H1 (cell line): Measurements from ENCODE around the gene PPM1K.

Source experiments
- CTBP2 ChIP-seq: IDR thresholded peaks from 2 replicates; pipeline ENCODE4 v1.7.0; 2011; ENCODE audit warnings: borderline replicate concordance, mild to moderate bottlenecking, moderate library complexity, mixed read lengths, low read length; ENCODE audit not compliant: insufficient read depth, insufficient read length
- EGR1 ChIP-seq: IDR thresholded peaks from 2 replicates; pipeline ENCODE4 v1.6.1; 2011; ENCODE audit warnings: low read depth, low read length, borderline replicate concordance
- EZH2 ChIP-seq: fragments of 200-600 bp; sonication (generic); IDR thresholded peaks from 2 replicates; pipeline ENCODE4 v1.7.1; 2012; ENCODE audit warnings: low read depth, mild to moderate bottlenecking, moderate library complexity, low read length, inconsistent platforms; ENCODE audit not compliant: severe bottlenecking
- KDM4A ChIP-seq: IDR thresholded peaks from one replicate; pipeline ENCODE4 v1.7.1; 2012; ENCODE audit warnings: low read depth, mild to moderate bottlenecking, moderate library complexity, low read length, inconsistent platforms; ENCODE audit not compliant: severe bottlenecking
- NRF1 ChIP-seq: IDR thresholded peaks from 2 replicates; pipeline ENCODE4 v1.6.1; 2011; ENCODE audit warnings: mild to moderate bottlenecking, low read depth, low read length, improper control_type of control experiment
- RAD21 ChIP-seq, 2 experiments: IDR thresholded peaks in 1 of 2; conservative IDR thresholded peaks in 1 of 2; 2 replicates each; pipeline ENCODE4 v1.6.1; 2011; ENCODE audit warnings: low read depth in 2 of 2, low read length in 2 of 2, improper control_type of control experiment in 1 of 2, inconsistent platforms in 1 of 2, mild to moderate bottlenecking in 1 of 2, moderate library complexity in 1 of 2
- SP1 ChIP-seq: IDR thresholded peaks from 2 replicates; pipeline ENCODE4 v1.6.1; 2011; ENCODE audit warnings: low read depth, low read length
- TAF1 ChIP-seq: IDR thresholded peaks from 2 replicates; pipeline ENCODE4 v1.6.1; 2011; ENCODE audit warnings: mild to moderate bottlenecking, low read depth, low read length
- ZNF274 ChIP-seq: IDR thresholded peaks from 2 replicates; pipeline ENCODE4 v1.7.0; 2012; ENCODE audit warnings: low read length, borderline replicate concordance; ENCODE audit errors: extremely low read depth
- TF ChIP-seq, protein P1 (sequence below), 3 experiments: IDR thresholded peaks; 1 replicate in 2 of 3; 2 replicates in 1 of 3; pipeline versions ENCODE4 v1.5.1 to v1.6.1; 2011; ENCODE audit warnings: low read length in 3 of 3, mild to moderate bottlenecking in 3 of 3, inconsistent platforms in 2 of 3, low read depth in 1 of 3, moderate library complexity in 1 of 3; ENCODE audit not compliant: insufficient read depth in 1 of 3; ENCODE audit errors: control extremely low read depth in 1 of 3
- TF ChIP-seq, protein P2 (sequence below): IDR thresholded peaks from 2 replicates; pipeline ENCODE4 v1.6.1; 2012; ENCODE audit warnings: inconsistent platforms

DNA sequence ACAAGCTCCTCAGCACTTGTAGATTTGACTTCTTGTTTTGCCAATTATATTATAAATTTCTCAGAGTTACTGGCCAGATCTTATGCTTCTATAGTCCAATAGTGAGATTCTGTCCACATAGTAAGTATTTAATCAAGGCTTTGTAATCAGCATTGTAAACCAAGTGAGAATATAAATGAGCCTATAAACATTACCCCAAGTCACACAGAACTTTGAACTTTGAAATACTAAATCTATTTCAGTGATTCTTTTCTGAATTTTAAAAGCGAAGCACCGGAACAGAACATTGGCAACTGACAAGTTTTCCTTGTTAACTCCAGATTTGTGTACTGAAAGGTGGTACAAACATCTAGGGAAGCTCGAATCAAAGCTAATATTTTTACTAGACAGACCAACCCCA, 37.2 kb downstream of the PPM1K start:
- TF ChIP-seq EGR1 (no peak), RAD21 (IDR thresholded peaks at IDR 0.05 in 1 of 2, conservative IDR thresholded peaks at IDR 0.05 in 1 of 2; ENCODE audit: low read depth in 2 of 2, low read length in 2 of 2) (no peak), TAF1 (no peak), EZH2 (no peak), SP1 (no peak), CTBP2 (no peak), KDM4A (no peak), NRF1 (no peak), ZNF274 (no peak)
- TF ChIP-seq, protein P1, sequence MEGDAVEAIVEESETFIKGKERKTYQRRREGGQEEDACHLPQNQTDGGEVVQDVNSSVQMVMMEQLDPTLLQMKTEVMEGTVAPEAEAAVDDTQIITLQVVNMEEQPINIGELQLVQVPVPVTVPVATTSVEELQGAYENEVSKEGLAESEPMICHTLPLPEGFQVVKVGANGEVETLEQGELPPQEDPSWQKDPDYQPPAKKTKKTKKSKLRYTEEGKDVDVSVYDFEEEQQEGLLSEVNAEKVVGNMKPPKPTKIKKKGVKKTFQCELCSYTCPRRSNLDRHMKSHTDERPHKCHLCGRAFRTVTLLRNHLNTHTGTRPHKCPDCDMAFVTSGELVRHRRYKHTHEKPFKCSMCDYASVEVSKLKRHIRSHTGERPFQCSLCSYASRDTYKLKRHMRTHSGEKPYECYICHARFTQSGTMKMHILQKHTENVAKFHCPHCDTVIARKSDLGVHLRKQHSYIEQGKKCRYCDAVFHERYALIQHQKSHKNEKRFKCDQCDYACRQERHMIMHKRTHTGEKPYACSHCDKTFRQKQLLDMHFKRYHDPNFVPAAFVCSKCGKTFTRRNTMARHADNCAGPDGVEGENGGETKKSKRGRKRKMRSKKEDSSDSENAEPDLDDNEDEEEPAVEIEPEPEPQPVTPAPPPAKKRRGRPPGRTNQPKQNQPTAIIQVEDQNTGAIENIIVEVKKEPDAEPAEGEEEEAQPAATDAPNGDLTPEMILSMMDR (IDR thresholded peaks at IDR 0.05; ENCODE audit: control extremely low read depth in 1 of 3, insufficient read depth in 1 of 3, low read depth in 1 of 3, low read length in 3 of 3): no peak
- TF ChIP-seq, protein P2, sequence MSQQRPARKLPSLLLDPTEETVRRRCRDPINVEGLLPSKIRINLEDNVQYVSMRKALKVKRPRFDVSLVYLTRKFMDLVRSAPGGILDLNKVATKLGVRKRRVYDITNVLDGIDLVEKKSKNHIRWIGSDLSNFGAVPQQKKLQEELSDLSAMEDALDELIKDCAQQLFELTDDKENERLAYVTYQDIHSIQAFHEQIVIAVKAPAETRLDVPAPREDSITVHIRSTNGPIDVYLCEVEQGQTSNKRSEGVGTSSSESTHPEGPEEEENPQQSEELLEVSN: no peak
